ENCODE data around the gene ATP8A1.
"Not testable (repeated sequence)": the region's sequence is repeated elsewhere in the genome, so short reads cannot be mapped to it uniquely, and the experiment has no call there.

ATP8A1 gene

GRCh38 chr4:42497142-42497910 lies 159.6 kb downstream of the ATP8A1 start:
- no peak for DNase-seq

- no peak for DNase-seq
Measured at GRCh38 chr4:42492962-42493361, 163.9 kb downstream of the ATP8A1 start.

GRCh38 chr4:42490015-42490414 lies 166.9 kb downstream of the ATP8A1 start:
- DNase-seq = no peak

- DNase-seq = no peak
Measured at GRCh38 chr4:42489095-42489494, 167.8 kb downstream of the ATP8A1 start.

- DNase-seq = no peak
Measured at GRCh38 chr4:42488554-42488953, 168.4 kb downstream of the ATP8A1 start.

GRCh38 chr4:42488114-42488513 lies 168.8 kb downstream of the ATP8A1 start:
- no peak for DNase-seq

GRCh38 chr4:42487230-42487629 lies 169.7 kb downstream of the ATP8A1 start:
- DNase-seq = no peak

GRCh38 chr4:42486156-42486555 lies 170.7 kb downstream of the ATP8A1 start:
- not testable (repeated sequence) for DNase-seq

GRCh38 chr4:42484630-42485029 lies 172.3 kb downstream of the ATP8A1 start:
- no peak for DNase-seq

- no peak for DNase-seq
Measured at GRCh38 chr4:42483426-42484379, 173.2 kb downstream of the ATP8A1 start.

- no peak for DNase-seq
Measured at GRCh38 chr4:42482516-42483327, 174.2 kb downstream of the ATP8A1 start.

GRCh38 chr4:42480717-42481116 lies 176.2 kb downstream of the ATP8A1 start:
- DNase-seq = no peak

- no peak for DNase-seq
Measured at GRCh38 chr4:42480281-42480680, 176.6 kb downstream of the ATP8A1 start.

- DNase-seq = no peak
Measured at GRCh38 chr4:42478946-42479345, 178.0 kb downstream of the ATP8A1 start.

GRCh38 chr4:42478509-42478908 lies 178.4 kb downstream of the ATP8A1 start:
- no peak for DNase-seq

GRCh38 chr4:42474406-42474805 lies 182.5 kb downstream of the ATP8A1 start:
- DNase-seq = no peak

- DNase-seq = no peak
Measured at GRCh38 chr4:42473071-42473684, 183.7 kb downstream of the ATP8A1 start.

GRCh38 chr4:42471896-42472295 lies 185.0 kb downstream of the ATP8A1 start:
- no peak for DNase-seq

GRCh38 chr4:42470023-42470422 lies 186.9 kb downstream of the ATP8A1 start:
- no peak for DNase-seq

- DNase-seq = not testable (repeated sequence)
Measured at GRCh38 chr4:42467777-42468176, 189.1 kb downstream of the ATP8A1 start.

- DNase-seq = no peak
Measured at GRCh38 chr4:42466273-42466844, 190.5 kb downstream of the ATP8A1 start.

- no peak for DNase-seq
Measured at GRCh38 chr4:42464550-42465094, 192.3 kb downstream of the ATP8A1 start.
